GM08714 (cell line): ENCODE results near the gene PSMD9.
"Not testable (repeated sequence)": the region's sequence is repeated elsewhere in the genome, so short reads cannot be mapped to it uniquely, and the experiment has no call there.

Source experiments
- H3K4me3 ChIP-seq: fragments of 200-500 bp; sonication (Bioruptor generic); 2 replicates; pipeline ENCODE4 v1.5.1; 2014; ENCODE audit warnings: mild to moderate bottlenecking, low read length, inconsistent platforms
- ZNF274 ChIP-seq: IDR thresholded peaks from 2 replicates; pipeline ENCODE4 v1.6.1; 2012; ENCODE audit warnings: mild to moderate bottlenecking, low read depth, low read length

The PSMD9 gene

DNA sequence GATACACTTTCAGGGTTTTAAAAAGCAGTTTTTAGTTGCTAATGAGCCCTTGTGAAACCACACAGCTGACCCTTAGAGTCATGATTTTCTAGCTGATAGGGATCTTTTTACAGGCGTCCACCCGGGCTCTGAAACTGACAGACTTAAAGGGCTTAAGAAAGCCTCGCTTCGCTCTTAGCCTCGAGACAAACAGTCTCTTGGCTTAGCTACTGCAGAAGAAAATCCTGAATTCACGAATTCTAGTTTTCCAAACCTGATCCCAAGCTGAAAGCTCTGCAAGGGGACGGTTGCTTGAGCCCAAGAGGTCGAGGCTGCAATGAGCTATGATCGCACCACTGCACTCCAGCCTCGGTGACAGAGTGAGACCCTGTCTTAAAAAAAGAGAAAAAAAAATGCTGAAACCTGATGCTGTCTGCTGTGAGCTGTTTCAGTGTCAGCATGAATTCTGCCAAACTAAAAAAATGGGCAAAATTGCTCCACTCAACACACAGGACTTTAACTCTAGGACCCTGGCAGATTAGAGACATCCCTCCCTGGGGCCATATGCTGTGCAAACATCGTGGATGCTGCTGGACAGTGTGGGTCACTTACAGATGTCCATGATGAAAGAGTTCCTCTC is 26.8 kb upstream of the PSMD9 start:
- no peak overlapping the region for H3K4me3 ChIP-seq
- no peak for TF ChIP-seq ZNF274

- no peak overlapping the region for H3K4me3 ChIP-seq
- no peak for TF ChIP-seq ZNF274
Observed at GRCh38 chr12:121866331-121866730, 22.3 kb upstream of the PSMD9 start.

DNA sequence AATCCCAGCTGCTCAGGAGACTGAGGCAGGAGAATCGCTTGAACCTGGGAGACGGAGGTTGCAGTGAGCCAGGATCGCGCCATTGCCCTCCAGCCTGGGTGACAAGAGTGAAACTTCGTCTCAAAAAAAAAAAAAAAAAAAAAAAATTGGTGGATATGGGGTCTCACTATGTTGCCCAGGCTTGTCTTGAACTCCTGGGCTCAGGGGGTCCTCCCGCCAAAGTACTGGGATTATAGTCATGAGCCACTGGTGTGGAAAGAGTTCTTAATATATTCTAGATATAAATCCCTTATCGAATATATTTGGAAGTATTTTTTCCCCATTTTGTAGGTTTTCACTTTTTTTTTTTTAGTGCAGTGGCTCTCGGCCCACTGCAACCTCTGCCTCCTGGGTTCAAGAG is 19.4 kb upstream of the PSMD9 start:
- not testable (repeated sequence) for H3K4me3 ChIP-seq

DNA sequence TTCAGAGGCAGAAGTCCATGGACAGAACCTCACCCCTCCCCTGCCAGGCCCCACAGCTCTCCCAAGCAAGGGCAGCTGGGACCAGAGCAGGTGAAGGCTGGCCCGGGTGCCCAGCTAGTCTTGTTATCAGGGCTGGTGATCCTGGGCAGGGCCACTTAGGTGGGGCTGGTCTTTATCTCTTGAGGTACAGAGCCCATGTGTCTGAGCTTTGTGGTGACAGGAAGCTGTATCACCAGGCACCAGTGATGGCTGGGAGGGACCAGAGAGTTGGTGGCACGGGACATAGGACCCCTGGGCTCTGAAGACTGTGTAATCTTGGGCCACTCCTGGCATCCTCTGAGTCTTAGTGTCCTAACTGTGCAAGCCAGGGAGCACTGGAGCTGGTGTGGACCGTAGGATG is 17.1 kb upstream of the PSMD9 start:
- no peak for TF ChIP-seq ZNF274

DNA sequence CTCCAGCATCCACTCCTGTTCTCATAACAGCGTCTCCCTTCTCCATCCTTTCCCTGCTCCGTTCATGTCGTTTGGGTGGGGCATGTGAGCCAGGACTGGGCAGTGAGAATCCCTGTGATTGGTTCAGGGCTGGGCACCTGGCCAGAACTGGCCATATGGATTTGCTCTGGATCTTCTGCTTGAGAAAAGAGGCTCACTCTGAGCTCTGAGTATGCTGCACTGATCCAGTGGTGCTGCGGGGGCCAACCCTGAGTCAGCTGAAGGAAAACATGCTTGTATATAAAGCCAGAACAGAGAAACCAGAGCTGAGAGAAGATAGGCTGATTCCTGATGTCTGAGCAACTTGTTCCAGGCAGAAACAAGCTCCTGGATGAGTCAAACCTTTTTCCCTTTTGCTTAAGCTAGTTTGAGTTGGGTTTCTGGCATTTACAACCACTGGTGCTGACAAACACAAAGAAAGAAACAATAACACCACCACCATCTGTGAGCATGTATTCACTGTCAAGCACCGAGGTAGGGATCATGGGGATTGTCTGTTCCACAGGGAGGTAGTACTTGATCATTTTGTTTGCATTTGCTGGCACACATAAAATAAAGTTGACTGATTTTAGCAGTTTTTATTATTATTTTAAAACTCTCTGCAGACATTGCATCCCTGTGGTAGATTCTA is 15.9 kb upstream of the PSMD9 start:
- TF ChIP-seq ZNF274 = no peak
- no peak overlapping the region for H3K4me3 ChIP-seq

More for the DNA sequence above, 17.1 kb upstream of the PSMD9 start:
- no peak overlapping the region for H3K4me3 ChIP-seq

- no peak for TF ChIP-seq ZNF274
- H3K4me3 ChIP-seq = no peak overlapping the region
Observed at GRCh38 chr12:121873216-121873569, 15.4 kb upstream of the PSMD9 start.

- H3K4me3 ChIP-seq = no peak overlapping the region
Observed at GRCh38 chr12:121874071-121874470, 14.5 kb upstream of the PSMD9 start.

DNA sequence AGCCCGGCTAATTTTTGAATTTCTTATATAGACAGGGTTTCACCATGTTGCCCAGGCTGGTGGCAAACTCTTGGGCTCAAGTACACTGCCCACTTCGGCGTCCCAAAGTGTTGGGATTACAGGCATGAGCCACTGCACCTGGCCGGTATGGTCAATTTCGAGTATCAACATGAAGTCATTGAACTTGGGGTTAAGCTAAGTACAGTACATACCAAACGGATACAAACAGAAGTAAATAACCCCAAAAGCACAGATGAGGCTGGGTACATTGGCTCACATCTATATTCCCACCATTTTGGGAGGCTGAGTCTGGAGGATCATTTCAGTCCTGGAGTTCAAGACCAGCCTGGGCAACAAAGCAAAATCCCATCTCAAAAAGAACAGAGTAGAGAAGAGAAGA is 13.0 kb upstream of the PSMD9 start:
- TF ChIP-seq ZNF274 = no peak
- no peak overlapping the region for H3K4me3 ChIP-seq

More at GRCh38 chr12:121874071-121874470, 14.5 kb upstream of the PSMD9 start:
- no peak for TF ChIP-seq ZNF274

GRCh38 chr12:121876080-121876447 is 12.5 kb upstream of the PSMD9 start:
- not testable (repeated sequence) for H3K4me3 ChIP-seq

GRCh38 chr12:121883315-121883660 is 5.3 kb upstream of the PSMD9 start:
- H3K4me3 ChIP-seq = no peak overlapping the region
- TF ChIP-seq ZNF274 = no peak

DNA sequence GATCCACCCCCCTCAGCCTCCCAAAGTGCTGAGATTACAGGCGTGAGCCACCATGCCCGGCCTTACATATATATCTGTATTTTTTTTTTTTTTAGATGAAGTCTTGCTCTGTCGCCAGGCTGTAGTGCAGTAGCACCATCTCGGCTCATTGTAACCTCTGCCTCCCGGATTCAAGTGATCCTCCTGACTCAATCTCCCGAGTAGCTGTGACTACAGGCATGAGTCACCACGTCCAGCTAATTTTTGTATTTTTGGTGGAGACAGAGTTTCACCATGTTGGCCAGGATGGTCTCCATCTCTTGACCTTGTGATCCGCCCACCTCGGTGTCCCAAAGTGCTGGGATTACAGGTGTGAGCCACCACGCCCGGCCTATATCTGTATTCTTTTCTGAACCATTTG is 3.5 kb upstream of the PSMD9 start:
- not testable (repeated sequence) for H3K4me3 ChIP-seq

DNA sequence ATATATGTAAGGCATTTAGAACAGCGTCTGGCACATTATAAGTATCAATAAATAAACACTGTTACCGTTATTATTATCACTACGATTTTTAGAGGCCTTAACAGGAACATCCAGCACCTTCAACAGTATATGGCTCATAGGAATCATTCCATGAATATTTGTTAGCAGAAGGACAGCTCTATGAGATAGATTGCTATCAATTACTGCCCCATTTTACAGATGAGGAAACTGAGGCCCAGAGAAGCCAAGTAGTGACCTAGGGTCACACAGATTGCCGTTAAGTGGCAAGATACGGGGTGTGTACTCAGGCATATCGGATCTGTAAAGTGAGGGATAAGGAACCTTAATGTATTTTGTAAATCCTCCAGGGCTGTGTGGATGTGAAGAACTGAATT is 510 bp upstream of the PSMD9 start:
- H3K4me3 ChIP-seq = peak overlapping the region; percentile 83
- no peak for TF ChIP-seq ZNF274

- no peak for TF ChIP-seq ZNF274
- peak overlapping the region; percentile 98 for H3K4me3 ChIP-seq
Observed at GRCh38 chr12:121889274-121889624, 659 bp downstream of the PSMD9 start.

GRCh38 chr12:121889661-121890060 is 1.1 kb downstream of the PSMD9 start:
- H3K4me3 ChIP-seq = peak overlapping the region; percentile 98

DNA sequence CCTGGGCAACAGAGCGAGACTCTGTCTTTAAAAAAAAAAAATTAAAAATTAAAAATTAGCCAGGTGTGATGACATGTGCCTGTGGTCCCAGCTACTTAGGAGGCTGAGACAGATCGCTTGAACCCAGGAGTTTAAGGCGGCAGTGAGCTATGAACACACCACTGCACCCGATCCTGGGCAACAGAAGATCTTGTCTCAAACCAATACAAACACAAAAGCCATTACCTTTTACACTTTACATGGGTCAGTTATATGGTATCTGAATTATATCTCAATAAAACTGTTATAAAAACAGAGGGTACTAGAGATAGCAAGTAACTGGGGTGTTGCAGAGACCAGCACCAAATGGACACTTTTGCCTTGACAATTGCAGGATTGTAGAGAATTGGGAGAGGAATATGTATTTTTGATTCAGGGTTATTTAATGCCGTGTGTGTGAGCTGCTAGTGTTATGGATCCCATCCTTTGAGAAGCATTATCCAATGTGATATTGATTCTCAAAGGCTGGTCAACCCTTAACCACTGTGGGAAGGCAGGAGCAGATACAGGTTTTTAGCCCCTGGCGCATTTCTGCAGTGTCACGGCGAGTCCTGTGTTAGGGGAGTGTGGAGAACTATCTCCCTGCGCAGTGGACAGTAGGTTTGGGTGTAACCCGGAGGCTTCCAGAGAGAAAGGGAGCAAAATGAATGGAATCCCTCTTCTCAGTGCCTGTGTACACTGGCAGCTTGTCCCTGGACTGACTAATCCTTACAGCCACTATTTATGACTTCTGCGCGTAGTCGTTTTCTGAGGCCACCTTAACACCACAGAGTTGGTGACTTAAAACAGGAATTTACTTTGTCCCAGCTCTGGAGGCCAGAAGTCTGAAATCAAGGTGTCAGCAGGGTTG is 4.3 kb downstream of the PSMD9 start:
- no peak overlapping the region for H3K4me3 ChIP-seq
- no peak for TF ChIP-seq ZNF274
